ENCODE results near the gene NHSL2.
A peak's percentile ranks its signal among the peaks of the same experiment; 100 is the strongest.
"Not testable (repeated sequence)": the region's sequence is repeated elsewhere in the genome, so short reads cannot be mapped to it uniquely, and the experiment has no call there.

Gene NHSL2

GRCh38 chrX:72137846-72138495, 227.3 kb downstream of the NHSL2 start:
- no peak for DNase-seq

- no peak for DNase-seq
These were observed 228.9 kb downstream of the NHSL2 start for GRCh38 chrX:72139538-72139937.

- peak; percentile 15 for DNase-seq
These were observed 230.8 kb downstream of the NHSL2 start for GRCh38 chrX:72141372-72142004.

GRCh38 chrX:72142094-72142793, 231.6 kb downstream of the NHSL2 start:
- no peak for DNase-seq

GRCh38 chrX:72142794-72143608, 232.4 kb downstream of the NHSL2 start:
- DNase-seq: no peak

- no peak for DNase-seq
These were observed 232.9 kb downstream of the NHSL2 start for GRCh38 chrX:72143609-72143907.

- DNase-seq: no peak
These were observed 234.5 kb downstream of the NHSL2 start for GRCh38 chrX:72145181-72145580.

- no peak for DNase-seq
These were observed 235.9 kb downstream of the NHSL2 start for GRCh38 chrX:72146527-72146926.

- no peak for DNase-seq
These were observed 248.1 kb downstream of the NHSL2 start for GRCh38 chrX:72158773-72159172.

- DNase-seq: no peak
These were observed 249.1 kb downstream of the NHSL2 start for GRCh38 chrX:72159769-72160168.

GRCh38 chrX:72165551-72165950, 254.9 kb downstream of the NHSL2 start:
- no peak for DNase-seq

- DNase-seq: peak; percentile 20
These were observed 258.5 kb downstream of the NHSL2 start for GRCh38 chrX:72169008-72169728.

GRCh38 chrX:72176289-72176688, 265.6 kb downstream of the NHSL2 start:
- DNase-seq: not testable (repeated sequence)

GRCh38 chrX:72176981-72177380, 266.3 kb downstream of the NHSL2 start:
- no peak for DNase-seq

- DNase-seq: no peak
These were observed 269.9 kb downstream of the NHSL2 start for GRCh38 chrX:72180539-72180938.

- DNase-seq: peak; percentile 85
These were observed 270.8 kb downstream of the NHSL2 start, which contains the start of gene PIN4 for GRCh38 chrX:72181178-72182125. PIN4 (plus strand) TSS chrX:72181757; CDS start chrX:72181786, 29 bp downstream.

- DNase-seq: no peak
These were observed 272.3 kb downstream of the NHSL2 start for GRCh38 chrX:72182924-72183323.

GRCh38 chrX:72201836-72202536, 291.3 kb downstream of the NHSL2 start:
- no peak for DNase-seq

Data from activated naive CD4-positive, alpha-beta T cell treated with Interleukin-2 at 50 U/mL for 16 hours (primary cell).